ENCODE measurements around the gene PLA2G2C. TPM values are rescaled to one million over a fixed set of nuclear protein-coding genes. Genes with fewer than 3 reads are reported as not detected.

The PLA2G2C gene
- total and polyA plus RNA-seq, 2 of the 8 experiments (the other 6 are each of a cell fraction or from before 2014, with no cell fraction given): not detected

DNA sequence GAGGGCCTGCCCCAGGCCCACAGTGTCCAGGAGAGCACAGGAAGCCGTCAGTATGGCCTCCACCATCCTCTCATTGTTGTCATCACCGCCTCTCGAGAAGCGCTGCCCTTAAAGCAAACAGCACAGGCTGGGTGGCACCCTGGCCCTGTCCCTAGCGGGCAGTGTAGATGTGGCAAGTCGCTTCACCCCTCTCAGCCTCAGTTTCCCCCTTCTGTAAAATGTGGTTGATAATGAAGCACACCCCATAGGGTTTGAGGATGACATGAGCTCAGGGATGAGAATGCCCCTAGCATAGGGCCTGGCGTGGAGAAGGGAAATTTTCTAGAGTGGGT lies 33.8 kb downstream of the PLA2G2C start:
- Histone ChIP-seq H4K5ac (ENCODE audit: insufficient read length, low read depth, low read length) (no peak overlapping the region), H3K4me3 (ENCODE audit: extremely low read depth in 1 of 4, insufficient read depth in 2 of 4, low read depth in 3 of 4, low read length in 4 of 4) (no peak overlapping the region; a peak in 1 of 8 replicates), H2BK120ac (replicated peaks; ENCODE audit: low read depth, low read length) (no peak overlapping the region), H3K27ac (ENCODE audit: low read depth, low read length) (no peak overlapping the region), H3K23ac (ENCODE audit: insufficient read length) (no peak overlapping the region), H3K79me2 (ENCODE audit: control insufficient read depth in 1 of 2, insufficient read depth in 2 of 2, low read length in 2 of 2) (no peaks in the 10 kb centered on the region), H3K36me3 (ENCODE audit: control insufficient read depth in 2 of 4, insufficient read depth in 4 of 4, low read length in 3 of 4) (no peaks in the 10 kb centered on the region), H3K4me1 (replicated peaks in 1 of 4; ENCODE audit: control insufficient read depth in 3 of 4, insufficient read depth in 4 of 4, low read length in 3 of 4) (peaks cover 0 to 11% (median 5%) of the 10 kb centered on the region in 4 experiments; a peak in 6 of 7 replicates), H2AFZ (ENCODE audit: low read length) (no peak overlapping the region), H2BK12ac (ENCODE audit: low read depth, low read length) (no peak overlapping the region), H3K14ac (ENCODE audit: insufficient read length) (no peak overlapping the region), H2BK15ac (ENCODE audit: low read length) (peak overlapping the region; percentile 100; the same call in 1 of the 2 replicates), H2BK20ac (ENCODE audit: low read length) (no peak overlapping the region; the same call in 1 of the 2 replicates), H4K20me1 (replicated peaks in 1 of 2; ENCODE audit: control insufficient read depth in 1 of 2, insufficient read depth in 2 of 2, low read length in 2 of 2) (no peaks in the 10 kb centered on the region), H3K27me3 (replicated peaks in 1 of 4; ENCODE audit: control insufficient read depth in 3 of 4, extremely low read depth in 1 of 4, insufficient read depth in 3 of 4, low read length in 3 of 4) (no peaks in the 10 kb centered on the region), H3K18ac (ENCODE audit: extremely low read depth, low read length) (no peak overlapping the region), H3K4ac (replicated peaks; ENCODE audit: insufficient read length, low read depth, low read length) (no peak overlapping the region), H3K79me1 (ENCODE audit: low read depth, low read length) (no peaks in the 10 kb centered on the region), H4K8ac (ENCODE audit: extremely low read depth, insufficient read depth, low read length) (no peak overlapping the region), H3K9me3 (ENCODE audit: insufficient read depth in 2 of 2, low read depth in 1 of 2, low read length in 1 of 2) (no peaks in the 10 kb centered on the region), H4K91ac (replicated peaks; ENCODE audit: insufficient read length, low read length) (no peak overlapping the region), H3K9ac (replicated peaks in 1 of 4; ENCODE audit: extremely low read depth in 1 of 4, low read depth in 3 of 4, low read length in 3 of 4) (no peak overlapping the region), H3K4me2 (ENCODE audit: insufficient read depth in 1 of 2, low read depth in 2 of 2, low read length in 2 of 2) (peak overlapping the region in 1 of 2 experiments; percentile 44; a peak in 1 of 4 replicates), H3K23me2 (ENCODE audit: low read depth, low read length) (no peaks in the 10 kb centered on the region), H2BK5ac (ENCODE audit: low read depth, low read length) (no peak overlapping the region), H3K56ac (replicated peaks; ENCODE audit: insufficient read length, low read depth, low read length) (no peak overlapping the region), H2AK5ac (ENCODE audit: low read depth, low read length) (no peak overlapping the region)
- ChIA-PET POLR2A (ENCODE audit: partially characterized antibody) (interaction anchor here (0.9 to 1.4 kb wide), 4 partner anchors 39 to 235 kb away, joined by 3 to 4 read pairs (median 3); no protein-coding TSS in a partner anchor), CTCF (ENCODE audit: partially characterized antibody) (interaction anchor here (0.6 to 13.5 kb wide), 39 partner anchors 10 to 341 kb away, joined by 3 to 127 read pairs (median 5); partner anchors contain the start of genes PLA2G2A and PLA2G2E)
- FAIRE-seq: no peak
- TF ChIP-seq, protein P1, sequence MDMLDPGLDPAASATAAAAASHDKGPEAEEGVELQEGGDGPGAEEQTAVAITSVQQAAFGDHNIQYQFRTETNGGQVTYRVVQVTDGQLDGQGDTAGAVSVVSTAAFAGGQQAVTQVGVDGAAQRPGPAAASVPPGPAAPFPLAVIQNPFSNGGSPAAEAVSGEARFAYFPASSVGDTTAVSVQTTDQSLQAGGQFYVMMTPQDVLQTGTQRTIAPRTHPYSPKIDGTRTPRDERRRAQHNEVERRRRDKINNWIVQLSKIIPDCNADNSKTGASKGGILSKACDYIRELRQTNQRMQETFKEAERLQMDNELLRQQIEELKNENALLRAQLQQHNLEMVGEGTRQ (IDR thresholded peaks at IDR 0.05; ENCODE audit: low read length): 0 out of 2 replicates have a peak, but pooled peaks have one; percentile 14
- no peak for TF ChIP-seq SP1 (IDR thresholded peaks at IDR 0.05; ENCODE audit: low read depth, low read length)
- no peak for TF ChIP-seq RBBP5 (IDR thresholded peaks at IDR 0.05; ENCODE audit: borderline replicate concordance, low read depth, low read length)
- no peak for DNase-seq (ENCODE audit: low read depth in 1 of 2, low spot score in 2 of 2)
- 61% methylated on average over 7 of the region's 7 CpGs; no CpG with 5 or more reads in 1 of the 2 experiments for WGBS, 2 experiments (ENCODE audit: extremely low coverage in 1 of 2, insufficient coverage in 1 of 2, insufficient read length in 1 of 2, insufficient replicate concordance in 2 of 2, low coverage in 1 of 2, low lambda C conversion rate in 2 of 2, missing lambda C conversion rate in 1 of 2)

All from H1 (cell line).